ENCODE results near the gene IL22RA2.
A peak's percentile ranks its signal among the peaks of the same experiment; 100 is the strongest.

IL22RA2 gene

GRCh38 chr6:137165375-137166246, 7.8 kb downstream of the IL22RA2 start (continued):
- TF ChIP-seq ZSCAN18 (tag by site-specific recombination; IDR thresholded peaks at IDR 0.05) (no peak), ZEB2 (tag by site-specific recombination; IDR thresholded peaks at IDR 0.05) (no peak), ZNF433 (tag by site-specific recombination; IDR thresholded peaks at IDR 0.05; ENCODE audit: low read depth) (no peak)

- no peak overlapping the region for H3K4me3 ChIP-seq (ENCODE audit: low read depth, low read length)
- TF ChIP-seq ATF2 (tag by site-specific recombination; IDR thresholded peaks at IDR 0.05; ENCODE audit: low read depth) = no peak
- peak; percentile 97; the same call in 1 of the 2 replicates for TF ChIP-seq TRIM28 (IDR thresholded peaks at IDR 0.05; ENCODE audit: borderline replicate concordance, low read length)
- TF ChIP-seq PRDM10 (tag by site-specific recombination; IDR thresholded peaks at IDR 0.05) = no peak
- peak; percentile 98 for TF ChIP-seq SETDB1 (IDR thresholded peaks at IDR 0.05; ENCODE audit: insufficient read length, low read length)
- TF ChIP-seq ZFP37 (tag by site-specific recombination; IDR thresholded peaks at IDR 0.05) = no peak
- TF ChIP-seq ZBTB49 (tag by site-specific recombination; IDR thresholded peaks at IDR 0.05; ENCODE audit: low read depth) = no peak
- no peaks in the 10 kb centered on the region for H3K4me1 ChIP-seq (ENCODE audit: control insufficient read depth, insufficient read depth, low read length)
- no peaks in the 10 kb centered on the region for H3K9me3 ChIP-seq (ENCODE audit: control insufficient read depth, insufficient read depth, low read depth, low read length)
- ChIA-PET POLR2A (no interaction called here), CTCF (no interaction called here)
- H3K27ac ChIP-seq (ENCODE audit: extremely low read depth, low read depth, low read length) = no peak overlapping the region
- no peaks in the 10 kb centered on the region for H3K36me3 ChIP-seq (ENCODE audit: control insufficient read depth in 2 of 2, insufficient read depth in 1 of 2, low read length in 2 of 2)
Measured at GRCh38 chr6:137163732-137164318, 9.6 kb downstream of the IL22RA2 start.

- POLR2A ChIA-PET = no interaction called here
- H3K9me3 ChIP-seq (ENCODE audit: control insufficient read depth, insufficient read depth, low read depth, low read length) = no peaks in the 10 kb centered on the region
- TF ChIP-seq ZNF146 (tag by site-specific recombination; IDR thresholded peaks at IDR 0.05) (no peak), ZNF707 (tag by site-specific recombination; IDR thresholded peaks at IDR 0.05) (no peak), ZNF280D (tag by site-specific recombination; IDR thresholded peaks at IDR 0.05) (no peak), ZNF776 (tag by site-specific recombination; IDR thresholded peaks at IDR 0.05; ENCODE audit: borderline replicate concordance) (no peak), REPIN1 (tag by site-specific recombination; IDR thresholded peaks at IDR 0.05; ENCODE audit: low read depth) (no peak), ZSCAN30 (tag by site-specific recombination; IDR thresholded peaks at IDR 0.05) (no peak), ZNF521 (tag by site-specific recombination; IDR thresholded peaks at IDR 0.05) (no peak), ZNF311 (tag by site-specific recombination; IDR thresholded peaks at IDR 0.05; ENCODE audit: borderline replicate concordance) (no peak)
Measured at GRCh38 chr6:137162692-137163306, 10.6 kb downstream of the IL22RA2 start.

More at GRCh38 chr6:137162692-137163306, 10.6 kb downstream of the IL22RA2 start:
- CTCF ChIA-PET = interaction anchor here (0.5 to 0.9 kb wide), 2 partner anchors 16 to 119 kb away, joined by 3 read pairs; no protein-coding TSS in a partner anchor
- Histone ChIP-seq H3K27ac (ENCODE audit: extremely low read depth, low read depth, low read length) (no peak overlapping the region), H3K4me3 (ENCODE audit: low read depth, low read length) (no peak overlapping the region), H3K36me3 (ENCODE audit: control insufficient read depth in 2 of 2, insufficient read depth in 1 of 2, low read length in 2 of 2) (no peaks in the 10 kb centered on the region), H3K4me1 (ENCODE audit: control insufficient read depth, insufficient read depth, low read length) (no peaks in the 10 kb centered on the region)
